ENCODE results near the gene CAPN15.

GRCh38 chr16:600781-601180, 73.3 kb downstream of the CAPN15 start:
- peak; percentile 30; the same call in 1 of the 2 replicates for TF ChIP-seq CTCF (IDR thresholded peaks at IDR 0.05)
- no peak for TF ChIP-seq FOXM1 (IDR thresholded peaks at IDR 0.05; ENCODE audit: low read depth)
- TF ChIP-seq RFX5 (IDR thresholded peaks at IDR 0.05; ENCODE audit: low read length): no peak
- TF ChIP-seq RAD21 (IDR thresholded peaks at IDR 0.05; ENCODE audit: low read length): peak; percentile 37
- peak; percentile 26; the same call in 1 of the 2 replicates for TF ChIP-seq SMC3 (IDR thresholded peaks at IDR 0.05; ENCODE audit: low read depth, low read length)

All from SK-N-SH (cell line).